Hippocampal formation (tissue), 2 donors: ENCODE results near the gene DLG1.
A peak's percentile ranks its signal among the peaks of the same experiment; 100 is the strongest.

Source experiments
- DNase-seq, 2 donors: peaks; one replicate each; lab custom pipeline; 2025; lab: John Stamatoyannopoulos, UW

DLG1 gene

GRCh38 chr3:197171481-197172067 lies 126.8 kb downstream of the DLG1 start:
- no peak for DNase-seq

GRCh38 chr3:197169028-197169427 lies 129.4 kb downstream of the DLG1 start:
- DNase-seq: no peak

- DNase-seq: no peak
These were observed 129.8 kb downstream of the DLG1 start for GRCh38 chr3:197168606-197169005.

- DNase-seq: no peak
These were observed 130.3 kb downstream of the DLG1 start for GRCh38 chr3:197168063-197168462.

- DNase-seq: no peak
These were observed 130.9 kb downstream of the DLG1 start for GRCh38 chr3:197167549-197167948.

- peak in 1 of 2 donors; percentile 8 for DNase-seq
These were observed 132.5 kb downstream of the DLG1 start for GRCh38 chr3:197165890-197166289.

- DNase-seq: no peak
These were observed 143.4 kb downstream of the DLG1 start for GRCh38 chr3:197155046-197155445.

GRCh38 chr3:197151580-197151979 lies 146.8 kb downstream of the DLG1 start:
- no peak for DNase-seq

GRCh38 chr3:197149528-197149927 lies 148.9 kb downstream of the DLG1 start:
- DNase-seq: no peak

GRCh38 chr3:197144188-197144587 lies 154.2 kb downstream of the DLG1 start:
- DNase-seq: no peak

- no peak for DNase-seq
These were observed 158.8 kb downstream of the DLG1 start for GRCh38 chr3:197139586-197139985.

GRCh38 chr3:197137751-197138150 lies 160.7 kb downstream of the DLG1 start:
- DNase-seq: no peak

GRCh38 chr3:197136744-197137143 lies 161.7 kb downstream of the DLG1 start:
- DNase-seq: no peak

- DNase-seq: no peak
These were observed 163.2 kb downstream of the DLG1 start for GRCh38 chr3:197135212-197135611.

GRCh38 chr3:197132916-197133530 lies 165.4 kb downstream of the DLG1 start:
- no peak for DNase-seq

- no peak for DNase-seq
These were observed 172.8 kb downstream of the DLG1 start for GRCh38 chr3:197125636-197126035.

GRCh38 chr3:197124713-197125112 lies 173.7 kb downstream of the DLG1 start:
- peak in 1 of 2 donors; percentile 44 for DNase-seq

GRCh38 chr3:197122394-197122793 lies 176.0 kb downstream of the DLG1 start:
- no peak for DNase-seq

- DNase-seq: no peak
These were observed 181.3 kb downstream of the DLG1 start for GRCh38 chr3:197117114-197117513.

GRCh38 chr3:197114007-197114406 lies 184.4 kb downstream of the DLG1 start:
- no peak for DNase-seq

GRCh38 chr3:197111685-197112084 lies 186.7 kb downstream of the DLG1 start:
- DNase-seq: no peak

- no peak for DNase-seq
These were observed 192.6 kb downstream of the DLG1 start for GRCh38 chr3:197105786-197106185.

GRCh38 chr3:197104738-197105137 lies 193.7 kb downstream of the DLG1 start:
- no peak for DNase-seq

- no peak for DNase-seq
These were observed 194.6 kb downstream of the DLG1 start for GRCh38 chr3:197103766-197104165.
